ENCODE data around the gene NFIB.

The NFIB gene

DNA sequence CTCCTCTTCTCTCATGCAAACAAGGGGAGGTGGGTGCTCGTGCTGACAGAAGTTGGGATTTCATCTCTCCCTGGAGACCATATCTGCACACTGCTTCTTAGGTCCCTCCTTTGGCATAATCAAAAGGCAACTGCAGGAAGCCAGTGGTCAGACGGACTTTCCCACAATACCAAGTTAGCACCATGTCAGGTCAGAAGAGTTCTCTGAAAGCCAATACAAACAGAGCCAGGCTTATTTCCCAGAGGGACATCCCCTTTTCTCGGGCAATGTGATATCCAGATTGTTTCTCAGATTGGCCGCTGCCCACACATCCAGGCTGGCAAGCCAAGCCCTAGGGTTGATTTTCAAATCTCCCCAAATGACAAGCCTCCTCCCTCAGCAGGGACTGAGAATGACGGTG is 241.1 kb downstream of the NFIB start:
- TF ChIP-seq, protein P1, sequence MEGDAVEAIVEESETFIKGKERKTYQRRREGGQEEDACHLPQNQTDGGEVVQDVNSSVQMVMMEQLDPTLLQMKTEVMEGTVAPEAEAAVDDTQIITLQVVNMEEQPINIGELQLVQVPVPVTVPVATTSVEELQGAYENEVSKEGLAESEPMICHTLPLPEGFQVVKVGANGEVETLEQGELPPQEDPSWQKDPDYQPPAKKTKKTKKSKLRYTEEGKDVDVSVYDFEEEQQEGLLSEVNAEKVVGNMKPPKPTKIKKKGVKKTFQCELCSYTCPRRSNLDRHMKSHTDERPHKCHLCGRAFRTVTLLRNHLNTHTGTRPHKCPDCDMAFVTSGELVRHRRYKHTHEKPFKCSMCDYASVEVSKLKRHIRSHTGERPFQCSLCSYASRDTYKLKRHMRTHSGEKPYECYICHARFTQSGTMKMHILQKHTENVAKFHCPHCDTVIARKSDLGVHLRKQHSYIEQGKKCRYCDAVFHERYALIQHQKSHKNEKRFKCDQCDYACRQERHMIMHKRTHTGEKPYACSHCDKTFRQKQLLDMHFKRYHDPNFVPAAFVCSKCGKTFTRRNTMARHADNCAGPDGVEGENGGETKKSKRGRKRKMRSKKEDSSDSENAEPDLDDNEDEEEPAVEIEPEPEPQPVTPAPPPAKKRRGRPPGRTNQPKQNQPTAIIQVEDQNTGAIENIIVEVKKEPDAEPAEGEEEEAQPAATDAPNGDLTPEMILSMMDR (IDR thresholded peaks at IDR 0.05; ENCODE audit: low read depth, low read length, missing control alignments): no peak
- H3K4me3 ChIP-seq (ENCODE audit: low read depth, low read length): no peak overlapping the region
- DNase-seq (ENCODE audit: low read depth): no peak
- in situ Hi-C loops (cut with HindIII; ENCODE audit: low sequenced_read_pairs): loop anchor here (5.0 to 25.0 kb wide), 2 partner anchors 36 to 636 kb away; no protein-coding TSS in a partner anchor

DNA sequence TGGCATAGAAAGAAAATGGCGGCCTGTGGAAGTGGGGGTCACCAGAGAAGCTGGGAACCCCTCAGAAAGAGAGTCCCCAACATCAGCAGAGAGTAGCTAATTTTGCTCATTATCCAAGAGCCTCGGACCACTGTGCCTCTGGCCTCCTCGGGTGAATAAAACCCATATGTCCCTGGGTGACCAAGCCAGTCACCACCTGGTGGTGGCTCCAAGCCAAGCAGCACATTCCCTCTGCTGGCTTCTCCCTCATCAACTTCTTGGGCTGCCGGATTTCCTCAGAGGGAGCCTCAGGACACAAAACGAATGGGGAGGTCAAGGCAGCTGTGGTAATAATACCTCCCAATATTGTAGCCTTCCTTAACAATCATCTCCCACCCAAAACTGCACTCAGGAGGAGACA is 242.5 kb downstream of the NFIB start:
- in situ Hi-C loops (cut with HindIII; ENCODE audit: low sequenced_read_pairs): loop anchor here (5.0 to 25.0 kb wide), 2 partner anchors 34 to 634 kb away; no protein-coding TSS in a partner anchor
- no peak overlapping the region for H3K4me3 ChIP-seq (ENCODE audit: low read depth, low read length)
- DNase-seq (ENCODE audit: low read depth): no peak
- TF ChIP-seq, protein P1 (IDR thresholded peaks at IDR 0.05; ENCODE audit: low read depth, low read length, missing control alignments): no peak

DNA sequence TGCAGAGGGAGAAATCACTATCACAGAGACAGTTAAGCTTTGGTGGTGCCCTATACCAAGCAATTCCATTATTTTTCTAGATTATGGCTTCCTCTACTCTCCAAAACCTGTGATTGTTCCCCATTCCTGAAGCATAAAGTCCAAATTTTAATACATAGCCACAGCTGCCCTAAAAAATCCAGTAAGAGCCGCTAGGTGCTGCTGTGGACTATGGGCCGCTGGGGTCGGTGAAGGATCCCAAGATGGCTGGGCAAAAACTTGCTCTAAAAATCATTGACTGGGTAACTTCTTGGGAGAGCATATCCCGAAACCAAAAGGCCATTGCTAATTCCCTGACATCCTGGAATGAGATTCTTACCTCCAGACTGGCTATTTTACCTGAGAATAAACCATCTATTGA is 245.3 kb downstream of the NFIB start:
- no peak overlapping the region for H3K4me3 ChIP-seq (ENCODE audit: low read depth, low read length)
- TF ChIP-seq, protein P1 (IDR thresholded peaks at IDR 0.05; ENCODE audit: low read depth, low read length, missing control alignments): no peak
- in situ Hi-C loops (cut with HindIII; ENCODE audit: low sequenced_read_pairs): loop anchor here (25.0 kb wide), 1 partner anchor 631 kb away; no protein-coding TSS in a partner anchor
- no peak for DNase-seq (ENCODE audit: low read depth)

GRCh38 chr9:14066831-14067230 is 247.1 kb downstream of the NFIB start:
- TF ChIP-seq, protein P1 (IDR thresholded peaks at IDR 0.05; ENCODE audit: low read depth, low read length, missing control alignments): no peak
- no peak overlapping the region for H3K4me3 ChIP-seq (ENCODE audit: low read depth, low read length)
- DNase-seq (ENCODE audit: low read depth): no peak
- in situ Hi-C loops (cut with HindIII; ENCODE audit: low sequenced_read_pairs): loop anchor here (25.0 kb wide), 1 partner anchor 630 kb away; no protein-coding TSS in a partner anchor

GRCh38 chr9:14066032-14066431 is 247.9 kb downstream of the NFIB start:
- TF ChIP-seq, protein P1 (IDR thresholded peaks at IDR 0.05; ENCODE audit: low read depth, low read length, missing control alignments): no peak
- no peak overlapping the region for H3K4me3 ChIP-seq (ENCODE audit: low read depth, low read length)
- in situ Hi-C loops (cut with HindIII; ENCODE audit: low sequenced_read_pairs): loop anchor here (25.0 kb wide), 1 partner anchor 629 kb away; no protein-coding TSS in a partner anchor
- DNase-seq (ENCODE audit: low read depth): no peak

DNA sequence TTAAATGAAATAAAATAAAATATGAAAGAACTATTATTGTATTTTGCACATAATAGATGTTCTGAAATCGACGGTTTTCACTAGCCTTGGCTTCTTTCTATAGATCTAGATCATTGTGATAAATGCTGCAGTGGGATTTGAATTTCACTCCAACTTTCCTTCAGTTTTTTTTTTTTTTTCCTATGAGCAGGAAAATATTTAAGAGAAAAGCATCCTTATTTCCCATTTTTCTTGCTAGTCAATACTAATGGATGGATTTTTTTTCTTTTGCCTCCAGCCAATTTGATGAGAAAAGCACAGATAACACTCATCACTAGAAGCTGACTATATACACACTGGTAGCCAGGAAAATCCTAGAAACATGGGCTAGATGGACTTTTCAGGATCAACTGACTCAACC is 249.0 kb downstream of the NFIB start:
- no peak overlapping the region for H3K4me3 ChIP-seq (ENCODE audit: low read depth, low read length)
- TF ChIP-seq, protein P1 (IDR thresholded peaks at IDR 0.05; ENCODE audit: low read depth, low read length, missing control alignments): no peak
- in situ Hi-C loops (cut with HindIII; ENCODE audit: low sequenced_read_pairs): loop anchor here (25.0 kb wide), 1 partner anchor 628 kb away; no protein-coding TSS in a partner anchor
- DNase-seq (ENCODE audit: low read depth): no peak

Data from astrocyte of the cerebellum (primary cell).